ENCODE data around the gene RHBDD1.

Gene RHBDD1

DNA sequence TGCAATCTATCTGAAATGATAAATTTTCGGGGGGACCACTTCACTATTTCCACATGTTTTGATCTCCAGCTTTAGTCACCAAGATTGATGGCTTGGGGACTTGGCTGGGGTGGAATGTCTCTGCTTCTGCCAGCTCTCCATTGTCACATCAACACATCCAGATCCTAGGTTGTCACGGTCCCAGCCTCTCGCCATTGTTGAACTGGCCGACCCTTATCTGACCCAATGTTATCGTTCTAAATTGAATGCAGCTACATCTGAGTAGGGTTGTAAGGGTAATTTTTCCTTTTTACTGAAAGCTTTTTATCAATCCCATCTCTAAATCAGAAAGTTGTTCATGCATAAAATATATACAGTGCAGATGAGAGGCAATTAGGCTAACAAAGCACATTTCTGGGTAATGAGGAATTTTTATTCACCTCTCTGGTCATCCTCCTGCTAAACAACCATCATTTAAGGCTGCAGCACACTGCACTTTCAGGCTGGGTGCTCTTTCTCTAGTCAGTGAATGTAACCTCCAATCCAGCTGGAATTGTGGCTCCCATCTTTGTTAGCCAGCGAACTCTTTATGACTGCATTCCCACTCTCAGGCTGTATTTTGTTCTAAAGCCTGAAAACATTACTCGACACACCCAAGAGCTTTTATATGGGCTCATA, 200.0 kb downstream of the RHBDD1 start:
- TF ChIP-seq, protein P1, sequence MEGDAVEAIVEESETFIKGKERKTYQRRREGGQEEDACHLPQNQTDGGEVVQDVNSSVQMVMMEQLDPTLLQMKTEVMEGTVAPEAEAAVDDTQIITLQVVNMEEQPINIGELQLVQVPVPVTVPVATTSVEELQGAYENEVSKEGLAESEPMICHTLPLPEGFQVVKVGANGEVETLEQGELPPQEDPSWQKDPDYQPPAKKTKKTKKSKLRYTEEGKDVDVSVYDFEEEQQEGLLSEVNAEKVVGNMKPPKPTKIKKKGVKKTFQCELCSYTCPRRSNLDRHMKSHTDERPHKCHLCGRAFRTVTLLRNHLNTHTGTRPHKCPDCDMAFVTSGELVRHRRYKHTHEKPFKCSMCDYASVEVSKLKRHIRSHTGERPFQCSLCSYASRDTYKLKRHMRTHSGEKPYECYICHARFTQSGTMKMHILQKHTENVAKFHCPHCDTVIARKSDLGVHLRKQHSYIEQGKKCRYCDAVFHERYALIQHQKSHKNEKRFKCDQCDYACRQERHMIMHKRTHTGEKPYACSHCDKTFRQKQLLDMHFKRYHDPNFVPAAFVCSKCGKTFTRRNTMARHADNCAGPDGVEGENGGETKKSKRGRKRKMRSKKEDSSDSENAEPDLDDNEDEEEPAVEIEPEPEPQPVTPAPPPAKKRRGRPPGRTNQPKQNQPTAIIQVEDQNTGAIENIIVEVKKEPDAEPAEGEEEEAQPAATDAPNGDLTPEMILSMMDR (IDR thresholded peaks at IDR 0.05; ENCODE audit: unreplicated experiment in 3 of 3): no peak
- Mint-ChIP-seq H3K36me3 (ENCODE audit: low read depth) (no peaks in the 10 kb centered on the region), H3K9me3 (no peaks in the 10 kb centered on the region), H3K27ac (no peak overlapping the region), H3K4me3 (no peak overlapping the region), H3K27me3 (ENCODE audit: low read depth) (peaks cover 3% of the 10 kb centered on the region), H3K4me1 (no peaks in the 10 kb centered on the region)

DNA sequence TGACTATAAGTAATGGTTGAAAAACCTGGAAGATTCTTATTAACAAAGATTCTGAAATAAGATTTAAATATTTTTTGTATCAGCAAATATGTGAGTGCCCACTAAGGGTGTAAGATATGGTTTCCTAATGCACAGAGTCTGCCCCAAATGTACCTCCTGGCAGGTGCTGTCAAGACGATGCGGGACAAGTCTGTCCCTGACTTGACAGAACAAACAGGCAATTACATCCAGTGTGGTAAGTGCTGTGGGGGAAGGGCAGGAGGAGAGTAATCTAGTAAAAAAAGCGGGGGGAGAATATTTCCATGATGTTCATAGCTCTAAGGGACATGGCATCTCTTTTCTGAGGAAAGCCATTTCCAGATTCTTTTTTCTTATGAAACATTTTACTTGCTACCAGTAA, 200.7 kb downstream of the RHBDD1 start:
- H3K27ac Mint-ChIP-seq: no peak overlapping the region
- H3K4me3 Mint-ChIP-seq: no peak overlapping the region
- no peaks in the 10 kb centered on the region for H3K36me3 Mint-ChIP-seq (ENCODE audit: low read depth)
- no peaks in the 10 kb centered on the region for H3K4me1 Mint-ChIP-seq
- H3K9me3 Mint-ChIP-seq: no peaks in the 10 kb centered on the region
- TF ChIP-seq, protein P1 (IDR thresholded peaks at IDR 0.05; ENCODE audit: unreplicated experiment in 3 of 3): no peak
- H3K27me3 Mint-ChIP-seq (ENCODE audit: low read depth): peaks cover 3% of the 10 kb centered on the region

DNA sequence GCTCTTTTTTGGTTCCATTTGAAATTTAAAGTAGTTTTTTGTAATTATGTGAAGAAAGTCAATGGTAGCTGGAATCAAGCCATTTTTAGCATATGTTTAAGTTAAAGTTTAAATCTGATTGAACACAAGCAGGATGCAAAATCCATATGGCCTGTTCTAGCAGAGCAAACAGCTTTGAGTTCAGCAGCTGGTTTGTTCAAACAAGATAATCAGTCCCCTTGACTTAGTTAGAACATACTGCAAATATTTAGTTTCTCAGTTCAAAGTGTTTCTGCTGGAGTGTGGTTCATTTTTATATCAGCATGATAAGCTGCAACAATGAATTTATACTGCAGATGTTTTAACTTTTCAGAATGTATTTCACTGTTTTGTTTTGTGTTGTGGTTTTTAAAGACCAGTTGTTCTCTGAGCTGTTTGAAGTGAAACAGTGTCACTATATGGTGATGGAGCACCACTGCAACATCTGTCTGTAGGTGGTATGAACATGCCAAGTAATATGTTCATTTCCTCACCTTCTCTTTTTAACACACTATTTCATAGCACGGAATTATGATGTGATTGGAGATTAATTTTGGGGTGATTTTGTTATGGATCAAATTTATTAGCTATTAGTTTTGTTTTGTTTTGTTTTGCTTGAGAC, 202.8 kb downstream of the RHBDD1 start:
- Mint-ChIP-seq H3K27me3 (ENCODE audit: low read depth) (no peaks in the 10 kb centered on the region), H3K27ac (no peak overlapping the region), H3K36me3 (ENCODE audit: low read depth) (no peaks in the 10 kb centered on the region), H3K4me1 (no peaks in the 10 kb centered on the region), H3K9me3 (no peaks in the 10 kb centered on the region), H3K4me3 (no peak overlapping the region)
- TF ChIP-seq, protein P1 (IDR thresholded peaks at IDR 0.05; ENCODE audit: unreplicated experiment in 3 of 3): no peak

DNA sequence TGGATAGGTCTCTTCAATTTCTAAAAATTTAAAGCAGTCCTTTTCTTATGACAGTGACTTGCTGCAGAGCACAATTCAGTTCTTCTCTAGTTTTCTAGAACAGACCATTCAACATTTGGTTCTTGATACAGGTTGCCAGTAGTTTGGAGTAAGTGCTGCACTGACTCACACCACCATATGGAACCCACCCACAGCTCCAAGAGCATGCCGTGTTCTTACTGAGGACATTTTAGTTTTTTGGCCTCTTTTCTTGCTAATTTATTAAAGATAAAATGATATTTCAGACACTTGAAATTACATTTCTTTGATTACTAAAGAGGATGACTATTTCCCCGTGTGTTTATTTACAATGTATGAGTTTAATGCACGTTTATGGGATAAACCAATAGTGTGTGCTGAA, 208.1 kb downstream of the RHBDD1 start:
- no peaks in the 10 kb centered on the region for H3K36me3 Mint-ChIP-seq (ENCODE audit: low read depth)
- TF ChIP-seq, protein P1 (IDR thresholded peaks at IDR 0.05; ENCODE audit: unreplicated experiment in 3 of 3): no peak
- no peaks in the 10 kb centered on the region for H3K27me3 Mint-ChIP-seq (ENCODE audit: low read depth)
- peaks cover 3% of the 10 kb centered on the region for H3K9me3 Mint-ChIP-seq
- no peak overlapping the region for H3K27ac Mint-ChIP-seq
- H3K4me3 Mint-ChIP-seq: no peak overlapping the region
- H3K4me1 Mint-ChIP-seq: no peaks in the 10 kb centered on the region

Data from nephron (organoid).